ENCODE data around the gene FBXO34.
A peak's percentile ranks its signal among the peaks of the same experiment; 100 is the strongest.
"Not testable (repeated sequence)": the region's sequence is repeated elsewhere in the genome, so short reads cannot be mapped to it uniquely, and the experiment has no call there.

The FBXO34 gene

DNA sequence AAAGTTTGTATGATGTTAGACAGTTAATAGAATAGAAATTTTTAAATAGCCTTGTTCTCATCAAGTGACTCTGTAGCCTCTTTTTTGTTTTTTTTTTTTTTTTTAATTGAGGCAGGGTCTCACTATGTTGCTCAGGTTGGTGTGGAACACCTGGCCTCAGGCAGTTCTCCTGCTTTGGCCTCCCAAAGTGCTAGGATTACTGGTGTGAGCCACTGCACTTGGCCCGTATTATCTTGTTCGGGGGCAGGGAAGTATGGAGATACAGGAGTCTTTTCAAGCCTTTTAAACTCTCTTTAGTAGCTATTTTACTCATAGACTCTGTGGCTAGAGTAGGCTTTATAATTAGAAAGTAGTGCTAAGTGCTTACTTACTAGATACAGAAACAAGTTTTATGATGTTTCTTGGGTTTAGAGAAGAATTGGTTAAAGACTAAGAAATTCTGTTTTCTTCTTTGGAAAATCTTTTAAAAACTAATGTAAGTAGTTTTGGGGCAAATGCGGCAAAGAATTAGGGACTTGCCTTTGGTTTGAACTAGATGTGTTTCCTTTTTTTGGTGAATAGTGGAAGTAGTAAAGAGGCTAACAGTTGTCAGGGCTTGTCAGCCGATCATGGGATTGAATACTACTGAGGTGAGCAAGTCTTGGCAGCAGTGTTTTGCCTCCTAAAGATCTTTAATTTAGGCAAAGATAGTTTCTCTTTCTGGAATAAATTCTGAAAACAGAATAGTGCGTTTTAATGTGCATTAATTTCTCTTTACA is 31.3 kb downstream of the FBXO34 start:
- H3K27ac Mint-ChIP-seq (ENCODE audit: low read depth): peak overlapping the region; percentile 23
- no peak overlapping the region for H3K4me3 Mint-ChIP-seq
- H3K36me3 Mint-ChIP-seq (ENCODE audit: insufficient read depth): peaks cover 2% of the 10 kb centered on the region
- peaks cover 48% of the 10 kb centered on the region for H3K4me1 Mint-ChIP-seq
- H3K27me3 Mint-ChIP-seq: no peaks in the 10 kb centered on the region
- no peaks in the 10 kb centered on the region for H3K9me3 Mint-ChIP-seq
- DNase-seq (ENCODE audit: low spot score in 2 of 2): no peak
- no peak for ATAC-seq (replicated peaks; ENCODE audit: extremely low read depth, poor library complexity, severe bottlenecking)

DNA sequence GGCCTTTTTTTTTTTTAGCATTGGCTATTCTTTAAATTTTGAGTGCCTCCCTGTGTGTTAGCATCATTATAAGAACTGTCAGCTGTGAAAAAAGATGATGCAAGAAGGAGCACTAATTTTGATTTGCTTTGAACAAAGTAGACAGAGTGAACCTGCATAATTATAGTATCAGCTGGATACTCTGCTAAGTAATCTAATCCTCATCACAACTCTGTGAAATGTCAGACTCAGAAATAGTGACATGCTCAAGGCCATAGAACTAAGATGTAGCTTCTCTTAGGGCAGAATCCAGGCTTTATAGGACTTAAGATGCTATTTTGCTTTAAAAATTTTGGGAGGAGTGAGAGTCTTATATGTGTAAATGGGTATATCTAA is 31.9 kb downstream of the FBXO34 start:
- Mint-ChIP-seq H3K4me1 (peaks cover 42% of the 10 kb centered on the region), H3K36me3 (ENCODE audit: insufficient read depth) (no peaks in the 10 kb centered on the region), H3K4me3 (no peak overlapping the region), H3K27ac (ENCODE audit: low read depth) (peak overlapping the region; percentile 23), H3K9me3 (no peaks in the 10 kb centered on the region), H3K27me3 (no peaks in the 10 kb centered on the region)
- DNase-seq (ENCODE audit: low spot score in 2 of 2): no peak
- ATAC-seq (replicated peaks; ENCODE audit: extremely low read depth, poor library complexity, severe bottlenecking): no peak

DNA sequence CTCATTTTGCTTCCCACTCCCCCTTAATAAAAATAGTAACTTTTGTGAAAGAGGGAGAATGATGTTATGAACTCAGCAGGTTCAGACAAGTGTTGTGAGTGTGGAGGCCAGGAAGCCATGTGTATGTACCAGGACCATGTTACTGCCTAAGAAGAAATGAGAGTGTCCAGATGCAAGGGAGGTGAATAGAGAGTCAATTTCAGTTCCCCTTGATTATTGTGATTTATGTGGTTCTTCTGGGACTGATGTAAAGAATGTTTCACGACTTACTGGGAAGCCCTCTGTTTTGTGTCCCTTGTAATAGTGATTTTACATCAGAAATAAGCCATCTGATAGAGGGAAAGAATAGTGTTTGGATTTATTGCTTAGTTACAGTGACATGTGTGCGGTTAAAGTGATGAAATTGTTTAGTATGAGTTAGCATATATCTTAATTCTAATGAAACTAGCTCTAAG is 32.5 kb downstream of the FBXO34 start:
- Mint-ChIP-seq H3K36me3 (ENCODE audit: insufficient read depth) (no peaks in the 10 kb centered on the region), H3K27me3 (no peaks in the 10 kb centered on the region), H3K9me3 (no peaks in the 10 kb centered on the region), H3K4me1 (peaks cover 36% of the 10 kb centered on the region), H3K4me3 (no peak overlapping the region), H3K27ac (ENCODE audit: low read depth) (no peak overlapping the region)
- DNase-seq (ENCODE audit: low spot score in 2 of 2) (no peak), ATAC-seq (replicated peaks; ENCODE audit: extremely low read depth, poor library complexity, severe bottlenecking) (peak; percentile 43)

DNA sequence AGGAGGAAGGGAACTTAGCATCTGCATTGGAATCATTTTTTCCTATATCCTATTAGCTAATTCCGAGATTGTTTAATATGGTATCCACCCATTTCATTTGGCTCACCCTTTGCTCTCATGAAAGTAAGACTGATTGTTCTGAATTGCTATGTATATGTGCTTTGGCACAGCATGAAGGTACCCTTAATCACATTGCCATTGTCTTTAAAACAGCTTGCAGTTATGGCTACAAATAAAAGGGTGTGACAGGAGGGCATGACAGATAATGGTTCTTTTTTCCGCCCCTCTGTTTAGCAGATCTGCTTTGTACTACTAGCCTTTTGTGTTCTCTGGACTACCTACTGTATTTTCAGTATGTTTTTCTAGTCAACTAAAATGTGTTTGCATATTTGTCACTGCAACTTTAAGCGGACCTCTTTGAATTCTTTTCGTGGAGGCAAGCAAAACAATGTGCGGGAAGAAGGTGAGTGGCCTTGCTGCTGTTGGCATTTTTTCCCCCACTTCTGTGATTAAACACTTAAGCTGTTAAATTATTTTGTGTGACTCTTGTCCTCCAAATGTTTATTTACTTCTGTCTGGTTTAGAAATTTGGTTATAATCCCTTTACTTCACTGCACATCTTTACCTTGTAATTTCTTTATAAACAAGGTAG is 35.8 kb downstream of the FBXO34 start:
- ATAC-seq (replicated peaks; ENCODE audit: extremely low read depth, poor library complexity, severe bottlenecking) (no peak), DNase-seq (ENCODE audit: low spot score in 2 of 2) (no peak)
- peaks cover 3% of the 10 kb centered on the region for H3K36me3 Mint-ChIP-seq (ENCODE audit: insufficient read depth)
- H3K27ac Mint-ChIP-seq (ENCODE audit: low read depth): peak overlapping the region; percentile 38
- no peak overlapping the region for H3K4me3 Mint-ChIP-seq
- H3K27me3 Mint-ChIP-seq: no peaks in the 10 kb centered on the region
- peaks cover 6% of the 10 kb centered on the region for H3K9me3 Mint-ChIP-seq
- H3K4me1 Mint-ChIP-seq: peaks cover 41% of the 10 kb centered on the region

DNA sequence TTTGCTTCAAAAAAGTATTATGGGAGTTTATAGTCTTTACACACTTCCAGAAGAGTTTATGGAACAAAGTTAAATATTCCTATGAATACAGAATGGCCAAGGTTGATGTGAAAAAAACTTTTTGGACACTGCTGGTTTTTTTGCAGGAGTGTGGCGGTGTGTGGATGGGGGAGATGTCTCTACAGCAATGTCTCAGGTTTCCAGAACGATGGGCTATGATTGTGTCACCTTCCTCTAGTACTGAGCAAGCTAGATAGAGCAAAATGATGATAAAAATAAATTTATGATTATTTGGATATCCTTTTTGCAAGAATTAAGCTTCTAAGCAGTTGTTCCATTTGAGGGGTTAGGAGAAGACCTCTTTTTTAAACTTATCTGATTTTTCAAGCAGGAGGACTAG is 37.9 kb downstream of the FBXO34 start:
- Mint-ChIP-seq H3K4me3 (no peak overlapping the region), H3K4me1 (peaks cover 29% of the 10 kb centered on the region), H3K27me3 (no peaks in the 10 kb centered on the region), H3K9me3 (peaks cover 12% of the 10 kb centered on the region), H3K27ac (ENCODE audit: low read depth) (no peak overlapping the region), H3K36me3 (ENCODE audit: insufficient read depth) (peaks cover 3% of the 10 kb centered on the region)
- DNase-seq (ENCODE audit: low spot score in 2 of 2): no peak
- no peak for ATAC-seq (replicated peaks; ENCODE audit: extremely low read depth, poor library complexity, severe bottlenecking)

DNA sequence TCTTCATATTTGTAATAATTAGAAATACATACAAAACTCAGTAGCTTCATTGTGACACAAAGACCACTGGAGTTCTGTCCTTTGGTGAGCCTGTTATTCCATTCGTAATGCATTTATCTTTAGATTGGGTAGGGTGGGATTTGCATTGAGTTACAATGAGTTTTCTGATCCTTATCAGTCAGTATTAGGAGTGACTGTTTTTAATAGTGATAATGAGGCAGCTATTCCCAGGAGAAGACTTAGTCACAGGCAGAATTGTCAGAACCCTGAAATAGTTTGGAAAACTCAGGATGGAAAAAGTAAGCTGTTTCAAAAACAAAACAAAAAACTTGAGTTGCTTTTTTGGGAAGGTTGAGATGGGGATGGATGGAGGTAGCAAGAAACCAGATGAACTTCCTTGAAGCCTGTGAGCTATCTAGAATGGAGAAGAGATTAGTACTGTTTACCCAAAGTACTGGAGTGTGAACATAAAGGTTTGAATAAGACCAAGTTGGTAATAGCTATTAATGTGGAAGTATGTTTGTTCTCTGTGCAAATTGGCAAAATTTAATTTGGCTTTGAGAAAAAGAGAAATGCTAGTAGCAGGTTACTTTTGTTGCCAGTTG is 38.6 kb downstream of the FBXO34 start:
- peaks cover 33% of the 10 kb centered on the region for H3K4me1 Mint-ChIP-seq
- H3K27me3 Mint-ChIP-seq: no peaks in the 10 kb centered on the region
- no peak for DNase-seq (ENCODE audit: low spot score in 2 of 2)
- no peak overlapping the region for H3K27ac Mint-ChIP-seq (ENCODE audit: low read depth)
- peaks cover 3% of the 10 kb centered on the region for H3K36me3 Mint-ChIP-seq (ENCODE audit: insufficient read depth)
- H3K4me3 Mint-ChIP-seq: no peak overlapping the region
- ATAC-seq (replicated peaks; ENCODE audit: extremely low read depth, poor library complexity, severe bottlenecking): no peak
- H3K9me3 Mint-ChIP-seq: peaks cover 12% of the 10 kb centered on the region

DNA sequence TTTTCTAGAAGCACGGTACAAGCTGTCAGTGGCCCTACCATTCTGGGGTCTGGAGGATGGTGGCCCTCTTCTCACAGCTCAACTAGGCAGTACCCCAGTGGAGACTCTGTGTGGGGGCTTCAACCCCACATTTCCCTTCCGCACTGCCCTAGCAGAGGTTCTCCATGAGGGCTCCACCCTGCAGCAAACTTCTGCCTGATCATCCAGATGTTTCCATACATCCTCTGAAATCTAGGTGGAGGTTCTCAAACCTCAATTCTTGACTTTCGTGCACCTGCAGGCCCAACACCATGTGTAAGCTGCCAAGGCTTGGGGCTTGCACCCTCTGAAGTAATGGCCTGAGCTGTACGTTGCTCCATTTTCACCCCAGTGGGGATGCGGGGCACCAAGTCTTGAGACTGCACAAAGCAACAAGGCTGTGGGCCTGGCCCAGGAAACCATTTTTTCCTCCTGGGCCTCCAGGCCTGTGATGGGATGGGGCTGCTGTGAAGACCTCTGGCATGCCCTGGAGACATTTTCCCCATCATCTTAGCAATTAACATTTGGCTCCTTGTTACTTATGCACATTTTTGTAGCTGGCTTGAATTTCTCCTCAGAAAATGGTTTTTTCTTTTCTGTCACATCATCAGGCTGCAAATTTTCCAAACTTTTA is 41.3 kb downstream of the FBXO34 start:
- Mint-ChIP-seq H3K36me3 (ENCODE audit: insufficient read depth) (peaks cover 10% of the 10 kb centered on the region), H3K4me1 (peaks cover 39% of the 10 kb centered on the region), H3K9me3 (peaks cover 12% of the 10 kb centered on the region)
- not testable (repeated sequence) for H3K27ac Mint-ChIP-seq (ENCODE audit: low read depth); ATAC-seq (replicated peaks; ENCODE audit: extremely low read depth, poor library complexity, severe bottlenecking); DNase-seq (ENCODE audit: low spot score in 2 of 2); H3K4me3 Mint-ChIP-seq; H3K27me3 Mint-ChIP-seq

DNA sequence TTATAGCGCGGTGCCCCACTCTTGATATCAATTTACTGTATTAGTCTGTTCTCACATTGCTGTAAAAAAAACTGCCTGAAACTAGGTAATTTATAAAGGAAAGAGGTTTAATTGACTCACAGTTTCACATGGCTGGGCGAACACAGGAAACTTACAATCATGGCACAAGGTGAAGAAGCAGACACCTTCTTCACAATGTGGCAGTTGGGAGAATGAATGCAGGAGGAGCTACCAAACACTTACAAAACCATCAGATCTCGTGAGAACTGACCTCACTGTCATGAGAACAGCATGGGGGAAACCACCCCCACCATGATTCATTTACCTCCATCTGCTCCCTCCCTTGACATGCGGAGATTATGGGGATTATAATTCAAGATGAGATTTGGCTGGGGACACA is 42.3 kb downstream of the FBXO34 start:
- peaks cover 10% of the 10 kb centered on the region for H3K36me3 Mint-ChIP-seq (ENCODE audit: insufficient read depth)
- no peak for ATAC-seq (replicated peaks; ENCODE audit: extremely low read depth, poor library complexity, severe bottlenecking)
- peaks cover 39% of the 10 kb centered on the region for H3K4me1 Mint-ChIP-seq
- no peak overlapping the region for H3K4me3 Mint-ChIP-seq
- H3K9me3 Mint-ChIP-seq: peaks cover 12% of the 10 kb centered on the region
- no peak for DNase-seq (ENCODE audit: low spot score in 2 of 2)
- no peak overlapping the region for H3K27ac Mint-ChIP-seq (ENCODE audit: low read depth)
- no peaks in the 10 kb centered on the region for H3K27me3 Mint-ChIP-seq

DNA sequence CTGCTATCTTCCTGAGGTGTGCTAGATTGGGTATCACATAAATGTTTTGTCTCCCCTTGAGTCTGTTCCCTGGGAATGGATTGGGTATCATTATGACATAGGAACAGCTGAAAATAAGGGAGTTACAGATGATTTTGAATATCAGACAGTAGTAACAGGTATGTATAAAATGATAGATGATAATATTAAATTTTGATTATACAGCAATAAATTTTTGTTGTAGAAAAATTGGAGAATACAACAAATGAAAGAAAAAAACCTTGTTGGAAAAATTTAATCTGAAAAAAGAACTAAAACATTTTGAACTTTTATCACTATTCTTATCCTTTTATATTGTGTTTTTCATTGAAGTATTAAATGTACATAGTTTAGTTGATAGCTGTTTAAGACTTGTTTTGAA is 43.2 kb downstream of the FBXO34 start:
- H3K4me1 Mint-ChIP-seq: peaks cover 44% of the 10 kb centered on the region
- H3K9me3 Mint-ChIP-seq: peaks cover 12% of the 10 kb centered on the region
- no peak for ATAC-seq (replicated peaks; ENCODE audit: extremely low read depth, poor library complexity, severe bottlenecking)
- H3K4me3 Mint-ChIP-seq: no peak overlapping the region
- no peak for DNase-seq (ENCODE audit: low spot score in 2 of 2)
- peaks cover 10% of the 10 kb centered on the region for H3K36me3 Mint-ChIP-seq (ENCODE audit: insufficient read depth)
- H3K27ac Mint-ChIP-seq (ENCODE audit: low read depth): no peak overlapping the region
- H3K27me3 Mint-ChIP-seq: no peaks in the 10 kb centered on the region

DNA sequence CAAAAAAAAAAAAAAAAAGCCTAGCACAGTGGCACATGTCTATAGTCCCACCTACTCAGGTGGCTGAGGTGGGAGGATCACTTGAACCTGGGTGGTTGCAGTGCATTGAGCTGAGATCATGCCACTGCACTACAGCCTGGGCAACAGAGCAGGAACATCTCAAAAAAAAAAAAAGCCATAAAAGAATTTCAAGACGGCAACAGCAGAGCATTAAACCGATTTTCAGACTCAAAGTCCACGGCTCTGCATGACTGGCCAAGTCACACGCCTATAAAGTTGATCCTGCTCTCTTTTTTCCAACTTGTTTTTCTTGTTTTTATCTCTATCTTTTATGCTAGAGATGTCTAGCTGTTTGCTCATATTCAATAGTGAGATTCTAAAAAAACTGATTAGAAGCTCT is 45.3 kb downstream of the FBXO34 start:
- H3K36me3 Mint-ChIP-seq (ENCODE audit: insufficient read depth): peaks cover 9% of the 10 kb centered on the region
- H3K4me3 Mint-ChIP-seq: no peak overlapping the region
- no peak for ATAC-seq (replicated peaks; ENCODE audit: extremely low read depth, poor library complexity, severe bottlenecking)
- peaks cover 6% of the 10 kb centered on the region for H3K9me3 Mint-ChIP-seq
- H3K4me1 Mint-ChIP-seq: peaks cover 28% of the 10 kb centered on the region
- H3K27ac Mint-ChIP-seq (ENCODE audit: low read depth): no peak overlapping the region
- DNase-seq (ENCODE audit: low spot score in 2 of 2): no peak
- no peaks in the 10 kb centered on the region for H3K27me3 Mint-ChIP-seq

DNA sequence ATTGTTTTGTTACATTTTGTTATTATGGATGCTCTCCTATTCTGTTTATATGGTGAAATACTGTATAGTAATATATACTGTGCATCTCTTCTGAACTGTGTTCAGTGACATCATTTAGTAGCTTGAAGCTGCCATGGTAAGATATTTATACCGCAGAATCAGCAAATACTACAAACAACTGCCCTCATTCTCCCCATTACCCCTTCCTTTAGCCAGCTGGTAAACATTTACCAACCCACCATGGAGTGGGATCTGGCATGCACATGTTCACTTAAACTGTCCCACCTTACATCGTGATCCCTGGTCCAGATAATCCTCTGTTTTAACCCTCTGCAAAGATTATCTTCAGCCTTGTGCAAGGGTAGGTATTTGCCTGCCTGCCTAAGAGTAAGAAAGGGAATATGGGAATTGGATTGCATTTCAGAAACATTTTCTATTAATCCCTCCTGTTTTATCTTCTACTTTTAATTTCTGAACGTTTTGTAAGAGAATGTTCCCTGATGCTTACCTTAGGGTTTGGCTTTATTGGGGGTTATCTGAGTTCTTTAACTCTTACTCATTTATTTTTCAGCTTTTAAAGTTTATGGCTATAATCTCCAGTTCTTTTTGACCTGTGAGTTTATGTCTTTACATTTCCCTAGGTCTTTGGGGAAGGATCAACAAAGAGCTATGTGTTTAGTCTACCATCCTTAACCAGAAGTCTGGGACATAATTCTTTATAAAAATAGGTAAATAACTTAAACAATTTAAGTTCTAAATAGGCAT is 46.5 kb downstream of the FBXO34 start:
- DNase-seq (ENCODE audit: low spot score in 2 of 2) (no peak), ATAC-seq (replicated peaks; ENCODE audit: extremely low read depth, poor library complexity, severe bottlenecking) (no peak)
- no peak overlapping the region for H3K4me3 Mint-ChIP-seq
- H3K9me3 Mint-ChIP-seq: peaks cover 6% of the 10 kb centered on the region
- no peak overlapping the region for H3K27ac Mint-ChIP-seq (ENCODE audit: low read depth)
- H3K4me1 Mint-ChIP-seq: peaks cover 28% of the 10 kb centered on the region
- no peaks in the 10 kb centered on the region for H3K27me3 Mint-ChIP-seq
- peaks cover 9% of the 10 kb centered on the region for H3K36me3 Mint-ChIP-seq (ENCODE audit: insufficient read depth)

DNA sequence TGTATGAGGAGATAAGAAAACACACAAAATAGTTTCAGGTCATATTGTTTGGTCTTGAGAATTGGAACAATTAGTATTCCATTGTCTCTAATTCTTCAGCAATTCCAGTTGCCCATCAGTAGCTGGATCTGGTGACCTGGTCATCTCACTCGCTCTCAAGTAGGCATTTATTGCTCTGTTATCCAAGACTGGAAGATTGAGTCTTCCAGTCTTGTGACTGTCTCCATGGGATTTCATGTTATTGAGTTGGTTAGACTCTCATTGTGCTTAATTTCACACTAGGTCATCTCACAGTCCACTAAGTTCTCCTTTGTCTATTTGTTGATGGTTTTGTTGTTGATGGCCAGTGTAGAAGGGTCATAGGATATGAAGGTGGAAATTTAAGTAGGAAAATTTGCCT is 47.5 kb downstream of the FBXO34 start:
- Mint-ChIP-seq H3K9me3 (no peaks in the 10 kb centered on the region), H3K27me3 (no peaks in the 10 kb centered on the region), H3K4me3 (no peak overlapping the region), H3K4me1 (peaks cover 22% of the 10 kb centered on the region), H3K36me3 (ENCODE audit: insufficient read depth) (peaks cover 11% of the 10 kb centered on the region), H3K27ac (ENCODE audit: low read depth) (no peak overlapping the region)
- DNase-seq (ENCODE audit: low spot score in 2 of 2): no peak
- ATAC-seq (replicated peaks; ENCODE audit: extremely low read depth, poor library complexity, severe bottlenecking): no peak

All from central memory CD8-positive, alpha-beta T cell (primary cell).